Thyroid gland (tissue), 4 donors: Measurements from ENCODE around the gene ATP5F1D.

ENCODE experiments used
- CTCF ChIP-seq, 6 experiments: fragments of 200-600 bp in 3 of 6; fragments of 450-650 bp in 3 of 6; sonication (generic) in 3 of 6; IDR thresholded peaks; one replicate each; pipeline ENCODE4 v1.5.1; 2016 to 2019; ENCODE audit warnings: antibody characterized with exemption in 6 of 6, mild to moderate bottlenecking in 2 of 6, inconsistent platforms in 1 of 6, moderate library complexity in 1 of 6
- POLR2A ChIP-seq, 2 donors: fragments of 450-650 bp; IDR thresholded peaks; one replicate each; pipeline ENCODE4 v1.6.1; 2017; ENCODE audit warnings: antibody characterized with exemption in 2 of 2, mild to moderate bottlenecking in 2 of 2, moderate library complexity in 1 of 2

DNA sequence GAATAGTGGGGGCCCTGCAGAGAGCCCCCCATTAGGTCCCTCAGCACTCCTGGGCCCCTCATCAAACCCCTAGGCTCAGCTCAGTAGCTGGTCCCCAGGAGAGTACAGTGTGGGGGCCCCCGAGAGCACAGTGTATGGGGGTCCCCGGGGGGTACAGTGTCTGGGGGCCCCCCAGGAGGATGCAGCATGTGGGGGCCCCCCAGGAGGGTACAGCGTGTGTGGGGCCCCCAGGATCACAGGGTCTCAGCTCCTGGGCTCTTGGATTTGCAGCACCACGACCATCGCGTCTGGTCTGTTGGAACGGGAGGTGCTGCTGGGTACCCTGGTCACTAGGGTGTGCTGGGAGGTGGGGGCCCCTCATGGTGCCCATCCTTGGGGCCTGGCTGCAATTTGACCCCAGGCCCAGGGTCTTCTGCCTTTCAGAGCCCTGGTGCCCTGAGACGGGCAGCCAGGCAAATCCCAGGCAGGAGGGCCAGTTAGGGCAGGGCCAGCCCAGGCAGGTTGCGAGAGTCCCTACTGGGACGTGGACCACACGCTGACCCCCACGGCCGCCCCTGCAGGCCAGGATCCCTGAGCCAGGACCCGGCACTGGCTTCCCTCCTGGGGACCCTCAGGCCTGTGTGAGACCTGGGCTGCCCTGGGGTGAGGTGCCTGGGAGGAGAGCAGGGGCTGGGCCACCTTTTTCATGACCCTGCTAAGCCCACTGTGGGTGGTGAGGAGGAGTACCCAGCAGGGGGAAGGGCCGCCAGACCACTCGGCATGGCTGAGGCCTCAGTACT is 17.3 kb upstream of the ATP5F1D start:
- TF ChIP-seq CTCF (IDR thresholded peaks at IDR 0.05) (no peak), POLR2A (IDR thresholded peaks at IDR 0.05) (no peak)
